Stimulated activated CD4-positive, alpha-beta T cell treated with anti-CD3 and anti-CD28 coated beads, Interleukin-15, amount 100 ng/mL, for 1 hour (primary cell): Measurements from ENCODE around the gene INPP4B.
"Not testable (repeated sequence)": the region's sequence is repeated elsewhere in the genome, so short reads cannot be mapped to it uniquely, and the experiment has no call there.

Experiments
- DNase-seq, 2 donors: peaks; one replicate each; pipeline ENCODE4 v3.0.0-alpha.2; 2020; ENCODE audit warnings: low read depth in 1 of 2, low spot score in 1 of 2

The INPP4B gene

DNA sequence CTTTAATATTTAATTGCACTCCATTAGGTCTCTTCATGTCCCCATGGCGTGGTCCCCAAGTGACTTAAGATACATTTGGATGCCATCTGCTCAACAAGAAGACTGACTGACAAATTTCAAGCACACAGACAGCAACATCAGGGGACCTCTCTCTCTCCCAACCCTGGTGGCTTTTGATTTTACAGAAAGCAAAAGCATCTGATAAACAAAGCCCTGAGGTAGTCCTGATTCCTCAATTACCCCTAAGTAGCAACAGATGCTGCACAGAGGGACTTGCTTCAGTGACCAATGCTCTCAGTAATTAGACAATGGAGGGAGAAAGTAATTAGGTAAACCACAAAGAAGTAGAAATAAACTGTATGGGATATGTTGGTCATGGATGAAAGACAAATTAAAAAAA, 426.4 kb downstream of the INPP4B start:
- DNase-seq: no peak

DNA sequence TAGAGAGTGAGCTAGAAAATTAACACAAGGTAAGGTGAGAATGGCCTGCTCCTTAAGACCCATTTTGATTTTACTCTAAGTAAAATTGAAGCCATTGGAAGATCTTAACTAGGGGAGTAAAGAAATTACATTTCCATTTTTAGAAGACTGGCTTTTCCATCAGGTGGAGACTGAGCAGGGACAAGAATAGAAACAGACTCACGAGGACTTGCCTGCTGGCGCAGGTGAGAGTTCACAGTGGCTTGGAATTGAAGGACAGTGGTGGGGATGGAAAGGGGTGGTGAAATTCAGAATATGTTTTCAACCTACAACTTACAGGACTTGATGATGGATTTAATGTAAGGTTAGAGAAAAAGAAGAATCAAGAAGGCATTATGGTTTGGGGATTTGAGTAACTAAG, 427.4 kb downstream of the INPP4B start:
- DNase-seq: no peak

- no peak for DNase-seq
Observed at GRCh38 chr4:142416711-142417275, 429.3 kb downstream of the INPP4B start.

DNA sequence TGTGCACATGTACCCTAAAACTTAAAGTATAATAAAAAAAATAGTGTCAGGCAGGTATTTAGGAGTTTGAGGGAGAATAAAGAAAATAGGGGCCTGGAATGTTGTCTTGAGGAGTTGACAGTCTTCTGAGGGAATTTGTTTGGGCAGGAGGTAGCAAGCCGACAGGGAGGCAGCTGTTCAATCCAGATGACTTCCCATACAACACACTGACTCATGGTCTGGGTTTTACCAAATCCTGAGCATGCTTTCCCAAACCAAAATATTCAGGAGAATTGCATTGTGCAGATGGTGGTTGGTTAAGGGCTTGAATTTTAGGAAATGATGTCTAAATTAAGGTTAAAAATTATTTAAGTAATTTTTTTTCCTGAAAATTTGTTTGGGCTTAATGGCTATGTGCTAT, 430.0 kb downstream of the INPP4B start:
- DNase-seq: no peak

GRCh38 chr4:142414366-142414990, 431.6 kb downstream of the INPP4B start:
- DNase-seq: no peak

DNA sequence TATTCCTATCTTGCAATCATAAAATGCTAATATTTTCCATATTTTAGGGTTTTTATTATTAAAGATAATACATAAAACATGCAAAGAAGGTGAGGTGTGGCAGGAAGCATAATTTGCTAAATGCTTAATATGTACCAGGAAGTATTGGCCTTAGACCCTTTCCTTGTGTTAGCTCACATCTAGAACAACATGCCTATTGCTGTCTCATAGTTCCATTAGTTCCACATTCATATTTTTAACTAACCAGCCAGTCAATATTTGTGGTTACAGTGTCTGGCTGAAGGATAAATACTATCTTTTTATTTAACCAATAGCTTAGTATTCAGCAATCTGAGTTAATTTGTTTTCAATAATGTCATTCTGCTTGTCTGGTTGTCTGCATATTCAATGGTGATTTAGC, 432.6 kb downstream of the INPP4B start:
- DNase-seq: no peak

DNA sequence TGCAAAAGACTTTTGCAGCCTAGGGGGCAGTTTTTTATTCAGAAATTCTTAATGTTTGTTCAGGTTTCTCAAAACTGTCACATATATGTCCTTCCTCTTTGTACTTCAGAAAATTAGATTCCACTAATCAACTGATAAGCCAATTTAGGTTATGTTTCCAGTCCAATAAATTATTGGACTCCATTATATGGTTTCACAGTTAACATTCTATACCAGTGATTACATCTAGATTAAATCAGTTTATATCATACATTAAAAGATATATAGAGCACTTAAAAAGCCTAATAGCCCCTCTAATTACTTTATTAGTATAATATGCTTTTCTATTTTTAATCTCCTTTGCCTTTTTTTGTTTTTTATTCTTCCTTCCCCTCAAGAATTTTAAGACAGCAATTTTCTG, 434.1 kb downstream of the INPP4B start:
- no peak for DNase-seq

DNA sequence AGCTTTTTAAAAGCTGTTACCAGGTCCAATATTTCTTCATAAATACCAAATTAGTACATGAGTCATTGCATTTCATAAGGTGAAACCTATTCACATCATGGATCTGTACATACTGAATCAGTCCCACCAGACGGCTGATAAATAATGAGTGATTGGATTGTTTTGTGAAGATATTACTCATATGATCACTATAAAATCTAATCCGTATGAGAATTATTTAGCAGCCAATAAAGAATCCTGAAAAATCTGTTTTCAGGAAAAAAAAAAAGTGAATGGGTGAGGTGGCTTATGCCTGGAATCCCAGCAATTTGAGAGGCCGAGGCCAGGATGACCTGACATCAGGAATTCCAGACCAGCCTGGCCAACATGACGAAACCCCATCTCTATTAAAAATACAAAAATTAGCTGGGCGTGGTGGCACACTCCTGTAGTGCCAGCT, 438.1 kb downstream of the INPP4B start:
- DNase-seq: no peak

- DNase-seq: no peak
Observed at GRCh38 chr4:142407596-142407995, 438.5 kb downstream of the INPP4B start.

GRCh38 chr4:142406917-142407501, 439.1 kb downstream of the INPP4B start:
- no peak for DNase-seq

DNA sequence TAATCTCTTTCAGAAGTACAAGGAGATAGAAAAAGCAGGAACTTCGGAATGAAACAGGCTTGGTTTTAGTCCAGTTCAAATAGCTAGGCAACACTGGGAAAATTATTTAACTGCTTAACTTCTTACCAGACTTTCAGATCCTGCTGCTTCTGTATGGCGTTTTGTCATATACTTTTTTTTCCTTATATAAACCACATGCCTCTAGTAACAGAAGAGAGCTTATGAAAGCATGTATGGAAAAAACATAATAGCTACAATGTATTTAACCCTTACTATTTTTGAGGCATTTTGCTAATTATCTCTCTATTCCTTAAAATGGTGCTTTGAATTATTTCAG, 439.6 kb downstream of the INPP4B start:
- DNase-seq: no peak

DNA sequence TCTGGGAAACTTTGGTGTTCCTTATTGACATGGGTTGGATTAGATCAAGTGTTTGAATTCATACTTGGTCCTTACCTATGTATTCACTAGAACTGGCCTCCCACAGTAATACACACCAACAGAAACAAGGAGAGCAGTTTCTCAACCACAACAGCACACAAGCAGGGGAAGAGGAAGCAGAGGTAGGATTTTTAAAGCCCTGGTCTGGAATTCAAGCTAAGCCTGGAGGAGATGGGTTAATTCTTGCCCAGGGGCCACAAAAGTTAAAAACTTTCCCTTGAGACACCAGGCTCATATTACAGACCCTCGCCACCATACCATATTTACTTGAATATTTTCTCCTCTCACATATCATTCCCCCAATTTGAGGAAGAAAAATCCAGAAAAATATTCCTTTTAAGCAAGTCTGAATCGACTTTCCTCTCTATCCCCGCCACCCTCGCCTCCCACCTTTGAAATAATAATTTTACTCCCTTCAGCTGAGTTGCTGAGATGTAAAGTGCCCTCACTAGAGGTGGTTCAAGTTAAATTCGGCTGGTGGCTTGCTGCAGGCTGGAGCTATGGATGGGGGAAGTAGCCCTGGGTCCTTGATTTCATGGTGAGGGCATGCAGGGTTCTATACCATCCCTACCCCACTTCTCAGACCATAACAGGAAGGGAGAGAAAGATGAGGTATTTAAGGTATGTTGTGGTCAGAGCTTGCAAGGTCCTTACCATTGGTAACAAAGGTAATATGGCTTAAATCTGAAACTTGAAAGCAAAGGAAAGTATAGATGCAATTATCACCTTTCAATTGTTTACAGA, 440.2 kb downstream of the INPP4B start:
- DNase-seq: no peak

- DNase-seq: no peak
Observed at GRCh38 chr4:142405021-142405694, 440.9 kb downstream of the INPP4B start.

GRCh38 chr4:142404191-142404611, 441.9 kb downstream of the INPP4B start:
- DNase-seq: no peak

- no peak for DNase-seq
Observed at GRCh38 chr4:142402900-142403299, 443.2 kb downstream of the INPP4B start.

DNA sequence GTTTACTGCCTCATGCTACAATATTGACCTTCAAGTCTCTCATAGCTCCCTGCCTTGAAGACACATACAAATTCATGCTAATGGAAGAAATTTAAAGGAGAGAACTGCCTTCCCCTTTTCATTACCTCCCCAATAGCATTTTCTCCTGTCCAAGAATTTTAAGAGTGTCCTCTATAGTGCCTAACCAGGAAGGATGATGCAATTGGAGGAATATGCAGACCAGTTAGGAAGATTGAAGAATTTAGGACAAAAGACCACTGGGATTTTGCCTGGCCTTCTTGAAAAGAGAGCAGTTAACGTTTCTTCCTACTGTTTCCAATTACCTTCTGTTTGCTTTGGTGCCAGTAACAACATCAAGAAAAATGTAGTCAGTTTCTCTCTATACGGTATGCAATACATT, 443.9 kb downstream of the INPP4B start:
- DNase-seq: no peak

GRCh38 chr4:142397364-142397991, 448.6 kb downstream of the INPP4B start:
- DNase-seq: not testable (repeated sequence)

DNA sequence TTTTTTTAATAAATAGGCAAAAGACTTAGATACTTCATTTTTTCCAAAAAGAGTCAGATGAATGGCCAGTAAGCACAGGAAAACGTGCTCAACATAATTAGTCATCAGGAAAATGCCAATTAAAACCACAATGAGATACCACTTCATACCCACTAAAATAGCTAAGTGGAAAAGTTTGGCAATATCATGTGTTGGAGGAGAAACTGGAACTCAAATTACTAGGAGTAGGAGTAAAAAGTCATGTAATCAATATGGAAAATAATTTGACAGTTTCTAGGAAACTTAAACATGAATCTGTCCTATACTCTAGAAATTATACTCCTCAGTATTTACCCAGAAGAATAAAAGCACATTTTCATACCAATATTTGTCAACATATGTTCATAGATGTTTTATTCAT, 449.8 kb downstream of the INPP4B start:
- no peak for DNase-seq

- no peak for DNase-seq
Observed at GRCh38 chr4:142393127-142393526, 453.0 kb downstream of the INPP4B start.

DNA sequence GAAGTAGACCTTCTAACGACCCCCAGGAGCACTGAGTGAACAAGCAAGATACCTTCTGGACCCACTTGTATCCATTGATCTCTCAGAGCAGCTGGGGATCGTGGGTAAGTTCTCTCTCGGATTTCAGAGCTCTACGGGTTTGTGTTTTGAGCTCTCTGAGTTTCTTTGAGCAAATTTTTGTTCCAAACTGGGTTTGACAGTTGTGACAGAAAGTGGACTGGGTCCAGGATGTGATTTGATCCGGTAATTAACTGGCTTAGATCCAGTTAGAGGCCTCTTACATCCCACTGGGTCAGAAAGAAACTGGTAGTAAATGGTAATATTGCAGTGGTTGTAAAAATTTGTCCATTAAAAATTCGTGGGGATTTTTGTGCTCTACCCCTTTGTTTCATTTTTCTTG, 459.2 kb downstream of the INPP4B start:
- DNase-seq: no peak

GRCh38 chr4:142386449-142386848, 459.7 kb downstream of the INPP4B start:
- DNase-seq: no peak
